Measurements from ENCODE around the gene LCP1.

- TF ChIP-seq POLR2A (IDR thresholded peaks at IDR 0.05) = no peak
- TF ChIP-seq, protein P1, sequence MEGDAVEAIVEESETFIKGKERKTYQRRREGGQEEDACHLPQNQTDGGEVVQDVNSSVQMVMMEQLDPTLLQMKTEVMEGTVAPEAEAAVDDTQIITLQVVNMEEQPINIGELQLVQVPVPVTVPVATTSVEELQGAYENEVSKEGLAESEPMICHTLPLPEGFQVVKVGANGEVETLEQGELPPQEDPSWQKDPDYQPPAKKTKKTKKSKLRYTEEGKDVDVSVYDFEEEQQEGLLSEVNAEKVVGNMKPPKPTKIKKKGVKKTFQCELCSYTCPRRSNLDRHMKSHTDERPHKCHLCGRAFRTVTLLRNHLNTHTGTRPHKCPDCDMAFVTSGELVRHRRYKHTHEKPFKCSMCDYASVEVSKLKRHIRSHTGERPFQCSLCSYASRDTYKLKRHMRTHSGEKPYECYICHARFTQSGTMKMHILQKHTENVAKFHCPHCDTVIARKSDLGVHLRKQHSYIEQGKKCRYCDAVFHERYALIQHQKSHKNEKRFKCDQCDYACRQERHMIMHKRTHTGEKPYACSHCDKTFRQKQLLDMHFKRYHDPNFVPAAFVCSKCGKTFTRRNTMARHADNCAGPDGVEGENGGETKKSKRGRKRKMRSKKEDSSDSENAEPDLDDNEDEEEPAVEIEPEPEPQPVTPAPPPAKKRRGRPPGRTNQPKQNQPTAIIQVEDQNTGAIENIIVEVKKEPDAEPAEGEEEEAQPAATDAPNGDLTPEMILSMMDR (IDR thresholded peaks at IDR 0.05) = no peak
Observed at GRCh38 chr13:46087481-46087880, 94.5 kb downstream of the LCP1 start.
